CD14-positive monocyte (primary cell): Measurements from ENCODE around the gene ALPI. TPM values are rescaled to one million over a fixed set of nuclear protein-coding genes. Genes with fewer than 3 reads are reported as not detected.
"Not testable (repeated sequence)": the region's sequence is repeated elsewhere in the genome, so short reads cannot be mapped to it uniquely, and the experiment has no call there.

Source experiments
- DNase-seq, 3 donors: peaks; one replicate each; pipeline ENCODE4 v3.0.0-alpha.2; 2011 to 2022
- H2AFZ ChIP-seq: 2 replicates; pipeline ENCODE4 v1.6.0; 2012; ENCODE audit warnings: mild to moderate bottlenecking, low read depth, low read length, inconsistent platforms; ENCODE audit not compliant: insufficient read depth, poor library complexity, severe bottlenecking
- H3K27ac ChIP-seq, 2 donors: 1 replicate in 1 of 2; 2 replicates in 1 of 2; pipeline ENCODE4 v1.5.1; 2012 to 2013; ENCODE audit warnings: low read length in 2 of 2, control low read depth in 1 of 2, inconsistent platforms in 1 of 2, low read depth in 1 of 2, mild to moderate bottlenecking in 1 of 2
- H3K27me3 ChIP-seq, 2 donors: one replicate each; pipeline versions ENCODE4 v1.6.0 to v1.6.1; 2011 to 2013; ENCODE audit warnings: low read length in 2 of 2; ENCODE audit not compliant: control insufficient read depth in 2 of 2, insufficient read depth in 2 of 2
- H3K36me3 ChIP-seq, 2 donors: replicated peaks in 1 of 2; 1 replicate in 1 of 2; 2 replicates in 1 of 2; pipeline versions ENCODE4 v1.5.1 to v1.6.1; 2012 to 2013; ENCODE audit warnings: low read length in 2 of 2, control low read depth in 1 of 2, inconsistent platforms in 1 of 2, mild to moderate bottlenecking in 1 of 2; ENCODE audit not compliant: insufficient read depth in 2 of 2, control insufficient read depth in 1 of 2
- H3K4me1 ChIP-seq, 2 donors: 1 replicate in 1 of 2; 2 replicates in 1 of 2; pipeline versions ENCODE4 v1.5.1 to v1.6.1; 2012 to 2013; ENCODE audit warnings: low read length in 2 of 2, control low read depth in 1 of 2, inconsistent platforms in 1 of 2, mild to moderate bottlenecking in 1 of 2, moderate library complexity in 1 of 2; ENCODE audit not compliant: insufficient read depth in 2 of 2, control insufficient read depth in 1 of 2
- H3K4me2 ChIP-seq: replicated peaks from 2 replicates; pipeline ENCODE3; 2012; ENCODE audit warnings: low read length, moderate library complexity, mild to moderate bottlenecking; ENCODE audit not compliant: poor library complexity, severe bottlenecking; ENCODE audit errors: extremely low read depth
- H3K4me3 ChIP-seq, 3 experiments: fragments of 200-600 bp in 1 of 3; sonication (generic) in 1 of 3; replicated peaks in 1 of 3; 1 replicate in 2 of 3; 2 replicates in 1 of 3; pipeline ENCODE4 v1.5.1; 2011 to 2013; ENCODE audit warnings: low read length in 3 of 3, mild to moderate bottlenecking in 3 of 3, control low read depth in 2 of 3, low read depth in 2 of 3, inconsistent platforms in 1 of 3, moderate library complexity in 1 of 3
- H3K79me2 ChIP-seq: 2 replicates; pipeline ENCODE4 v1.6.0; 2012; ENCODE audit warnings: mild to moderate bottlenecking, control low read depth, inconsistent platforms, low read length, moderate library complexity; ENCODE audit not compliant: insufficient read depth
- H3K9ac ChIP-seq: 2 replicates; pipeline ENCODE4 v1.6.0; 2017; ENCODE audit warnings: low read length, mild to moderate bottlenecking; ENCODE audit not compliant: insufficient read depth, poor library complexity, severe bottlenecking
- H3K9me3 ChIP-seq, 2 donors: replicated peaks in 1 of 2; 1 replicate in 1 of 2; 2 replicates in 1 of 2; pipeline versions ENCODE4 v1.5.1 to v1.6.1; 2012 to 2013; ENCODE audit warnings: low read length in 2 of 2, control low read depth in 1 of 2; ENCODE audit not compliant: control insufficient read depth in 1 of 2, insufficient read depth in 1 of 2
- H4K20me1 ChIP-seq: 2 replicates; pipeline ENCODE4 v1.6.0; 2012; ENCODE audit warnings: mild to moderate bottlenecking, low read length, control low read depth, moderate library complexity; ENCODE audit not compliant: insufficient read depth
- H3K27ac Mint-ChIP-seq, 7 donors: one replicate each; pipeline ENCODE4 v1.8.0; 2020; ENCODE audit warnings: mild to moderate bottlenecking in 7 of 7, mixed read lengths in 7 of 7, moderate library complexity in 6 of 7, inconsistent platforms in 2 of 7
- H3K27me3 Mint-ChIP-seq, 3 donors: one replicate each; pipeline ENCODE4 v1.8.0; 2021 to 2022; ENCODE audit warnings: low read depth in 3 of 3, mild to moderate bottlenecking in 3 of 3, mixed read lengths in 3 of 3, moderate library complexity in 3 of 3, inconsistent platforms in 1 of 3
- H3K36me3 Mint-ChIP-seq, 2 donors: one replicate each; pipeline ENCODE4 v1.8.0; 2020; ENCODE audit warnings: mixed read lengths in 2 of 2, inconsistent platforms in 1 of 2, mild to moderate bottlenecking in 1 of 2
- H3K4me1 Mint-ChIP-seq: one replicate; pipeline ENCODE4 v1.8.0; 2020; ENCODE audit warnings: mild to moderate bottlenecking, mixed read lengths
- H3K4me3 Mint-ChIP-seq, 2 donors: one replicate each; pipeline ENCODE4 v1.8.0; 2020; ENCODE audit warnings: mild to moderate bottlenecking in 2 of 2, mixed read lengths in 2 of 2, moderate library complexity in 1 of 2
- H3K9me3 Mint-ChIP-seq, 7 donors: one replicate each; pipeline ENCODE4 v1.8.0; 2020 to 2022; ENCODE audit warnings: mixed read lengths in 7 of 7, mild to moderate bottlenecking in 6 of 7, moderate library complexity in 6 of 7, inconsistent platforms in 2 of 7
- CTCF ChIP-seq: fragments of 200-600 bp; IDR thresholded peaks from one replicate; pipeline ENCODE4 v1.8.0; 2022; ENCODE audit warnings: antibody characterized with exemption, mild to moderate bottlenecking
- WGBS: methylation state at CpG from one replicate; pipeline ENCODE4 v1.1.5; 2013; ENCODE audit warnings: missing lambda C conversion rate; ENCODE audit not compliant: insufficient coverage; 5-methylcytosine and 5-hydroxymethylcytosine counted together
- intact Hi-C, 2 donors: fragments of 100-400 bp; cut with micrococcal nuclease; formaldehyde crosslinking; loops; one replicate each; pipeline versions ENCODE4 v1.15.0 to v1.15.1; 2023
- polyA plus RNA-seq, 3 donors: library from polyadenylated mRNA; depleted of rRNA in 1 of 3; unstranded in 2 of 3; stranded (reverse) in 1 of 3; fragments of 300-500 nt in 2 of 3; fragments of >200 nt in 1 of 3; fragmentation: Illumina TruSeq in 2 of 3; gene quantifications; 1 replicate in 2 of 3; 2 replicates in 1 of 3; pipeline ENCODE4 v1.2.3, GENCODE V29; 2012 to 2021

Gene ALPI
- polyA plus RNA-seq, 3 donors, result not detected

GRCh38 chr2:232408269-232408668 lies 47.7 kb upstream of the ALPI start:
- DNase-seq, H3K27ac ChIP-seq, H3K9me3 Mint-ChIP-seq, H2AFZ ChIP-seq, H3K4me2 ChIP-seq, intact Hi-C loops, H3K4me1 ChIP-seq, H3K9ac ChIP-seq, H3K4me1 Mint-ChIP-seq, H3K36me3 ChIP-seq, H4K20me1 ChIP-seq, H3K27ac Mint-ChIP-seq, H3K9me3 ChIP-seq, H3K4me3 Mint-ChIP-seq, H3K4me3 ChIP-seq, H3K36me3 Mint-ChIP-seq, H3K79me2 ChIP-seq: not testable (repeated sequence)
- 83% methylated on average over 1 of the region's 10 CpGs for WGBS
- H3K27me3 ChIP-seq, result peaks cover 0 to 11% of the 10 kb centered on the region in 2 donors
- H3K27me3 Mint-ChIP-seq, result peaks cover 10 to 26% (median 15%) of the 10 kb centered on the region in 3 donors

- H3K9me3 Mint-ChIP-seq, H3K27ac Mint-ChIP-seq, H3K4me3 ChIP-seq, H3K27ac ChIP-seq, H3K9ac ChIP-seq, H3K4me2 ChIP-seq, H3K79me2 ChIP-seq, H2AFZ ChIP-seq, intact Hi-C loops, H3K36me3 ChIP-seq, H3K4me3 Mint-ChIP-seq, H3K36me3 Mint-ChIP-seq, DNase-seq, H3K4me1 Mint-ChIP-seq, H3K9me3 ChIP-seq, H4K20me1 ChIP-seq, H3K4me1 ChIP-seq: not testable (repeated sequence)
- peaks cover 17 to 36% (median 21%) of the 10 kb centered on the region in 3 donors for H3K27me3 Mint-ChIP-seq
- WGBS, result 93% methylated on average over 39 of the region's 40 CpGs
- peaks cover 0 to 18% of the 10 kb centered on the region in 2 donors for H3K27me3 ChIP-seq
Measured at GRCh38 chr2:232409617-232410016, 46.3 kb upstream of the ALPI start.

GRCh38 chr2:232410238-232410900 lies 45.6 kb upstream of the ALPI start:
- H3K9me3 ChIP-seq, result no peaks in the 10 kb centered on the region
- no peaks in the 10 kb centered on the region for H3K36me3 Mint-ChIP-seq
- H3K4me1 ChIP-seq, result no peaks in the 10 kb centered on the region
- DNase-seq, result no peak
- TF ChIP-seq CTCF, result no peak
- H3K27me3 ChIP-seq, result peaks cover 0 to 19% of the 10 kb centered on the region in 2 donors
- H3K27me3 Mint-ChIP-seq, result peaks cover 17 to 32% (median 26%) of the 10 kb centered on the region in 3 donors
- H3K4me3 ChIP-seq, result no peak overlapping the region
- H3K27ac ChIP-seq, result no peak overlapping the region
- H4K20me1 ChIP-seq, result no peaks in the 10 kb centered on the region
- H3K4me2 ChIP-seq, result no peak overlapping the region
- 100% methylated on average over 5 of the region's 7 CpGs for WGBS
- no peaks in the 10 kb centered on the region for H3K9me3 Mint-ChIP-seq
- H3K4me1 Mint-ChIP-seq, result peaks cover 3% of the 10 kb centered on the region
- H3K27ac Mint-ChIP-seq, result no peak overlapping the region
- intact Hi-C loops, result no loop called here
- H3K79me2 ChIP-seq, result no peaks in the 10 kb centered on the region
- no peak overlapping the region for H2AFZ ChIP-seq
- no peak overlapping the region for H3K4me3 Mint-ChIP-seq
- H3K36me3 ChIP-seq, result no peaks in the 10 kb centered on the region
- no peak overlapping the region for H3K9ac ChIP-seq
